IMR-90 (cell line): Measurements from ENCODE around the gene BTAF1. TPM values are rescaled to one million over a fixed set of nuclear protein-coding genes. Genes with fewer than 3 reads are reported as not detected.

Experiments used
- ATAC-seq: fragments of 200-7000 bp; cut with Tn5 transposase; 2 replicates; pipeline ENCODE4 v1.9.1; 2020; ENCODE audit warnings: low read depth, mild to moderate bottlenecking, moderate library complexity
- BruUV-seq: library from RNA; stranded (reverse); fragments of 400-500 nt; replicated peaks from 2 replicates; lab custom pipeline; 2021; lab: Mats Ljungman, UMichigan
- CTCF ChIA-PET: fragments of 300-600 bp; formaldehyde crosslinking; extraction: SDS; loops from one replicate; lab custom pipeline; 2021; ENCODE audit warnings: antibody characterized with exemption; lab: Yijun Ruan, JAX
- POLR2A ChIA-PET: fragments of 300-600 bp; sonication (Branson Sonifier 250); formaldehyde crosslinking; loops from one replicate; lab custom pipeline; 2022; ENCODE audit warnings: antibody characterized with exemption; ENCODE audit not compliant: unreplicated experiment; lab: Charles Lee
- DNase-seq: peaks from one replicate; pipeline ENCODE4 v3.0.0; 2013
- H2AFZ ChIP-seq: replicated peaks from 2 replicates; pipeline ENCODE3; 2013; ENCODE audit warnings: low read length, mild to moderate bottlenecking; ENCODE audit not compliant: poor library complexity
- H2AK5ac ChIP-seq: 2 replicates; pipeline ENCODE4 v1.6.1; 2013; ENCODE audit warnings: low read depth, low read length, inconsistent platforms
- H2AK9ac ChIP-seq: replicated peaks from 2 replicates; pipeline ENCODE3; 2013; ENCODE audit warnings: mild to moderate bottlenecking, low read depth, low read length, moderate library complexity; ENCODE audit not compliant: poor library complexity
- H2BK120ac ChIP-seq: 2 replicates; pipeline ENCODE4 v1.6.1; 2013; ENCODE audit warnings: low read depth, low read length, inconsistent platforms
- H2BK15ac ChIP-seq: 3 replicates; pipeline ENCODE4 v1.6.1; 2013; ENCODE audit warnings: low read depth, low read length, inconsistent platforms
- H2BK20ac ChIP-seq: 2 replicates; pipeline ENCODE4 v1.6.1; 2013; ENCODE audit warnings: low read depth, mild to moderate bottlenecking, inconsistent platforms, low read length, moderate library complexity
- H2BK5ac ChIP-seq: 2 replicates; pipeline ENCODE4 v1.6.1; 2013; ENCODE audit warnings: mild to moderate bottlenecking, low read depth, low read length, inconsistent platforms; ENCODE audit not compliant: poor library complexity, severe bottlenecking
- H3K14ac ChIP-seq: replicated peaks from 2 replicates; pipeline ENCODE4 v1.6.1; 2013; ENCODE audit warnings: low read depth, low read length, inconsistent platforms
- H3K18ac ChIP-seq: 2 replicates; pipeline ENCODE4 v1.6.1; 2013; ENCODE audit warnings: low read depth, low read length, control low read depth
- H3K23ac ChIP-seq: 2 replicates; pipeline ENCODE4 v1.6.1; 2013; ENCODE audit warnings: low read depth, low read length, inconsistent platforms
- H3K27ac ChIP-seq: 2 replicates; pipeline ENCODE4 v1.5.1; 2013; ENCODE audit warnings: mild to moderate bottlenecking, control low read depth, low read length; ENCODE audit not compliant: insufficient read depth
- H3K27me3 ChIP-seq: 2 replicates; pipeline ENCODE4 v1.6.1; 2013; ENCODE audit warnings: low read length; ENCODE audit not compliant: control insufficient read depth, insufficient read depth
- H3K36me3 ChIP-seq: 2 replicates; pipeline ENCODE4 v1.6.1; 2013; ENCODE audit warnings: low read length, mixed read lengths; ENCODE audit not compliant: control insufficient read depth, insufficient read depth
- H3K4ac ChIP-seq: 2 replicates; pipeline ENCODE4 v1.6.1; 2013; ENCODE audit warnings: low read depth, low read length, inconsistent platforms
- H3K4me1 ChIP-seq: 2 replicates; pipeline ENCODE4 v1.6.1; 2013; ENCODE audit warnings: low read length, mixed read lengths; ENCODE audit not compliant: control insufficient read depth, insufficient read depth
- H3K4me2 ChIP-seq: 2 replicates; pipeline ENCODE4 v1.6.1; 2013; ENCODE audit warnings: low read depth, mild to moderate bottlenecking, control low read depth, low read length, moderate library complexity
- H3K4me3 ChIP-seq: 2 replicates; pipeline ENCODE4 v1.5.1; 2013; ENCODE audit warnings: low read depth, mild to moderate bottlenecking, control low read depth, low read length, moderate library complexity; ENCODE audit not compliant: insufficient read depth
- H3K56ac ChIP-seq: 2 replicates; pipeline ENCODE4 v1.6.1; 2013; ENCODE audit warnings: low read length, inconsistent platforms; ENCODE audit not compliant: insufficient read depth; ENCODE audit errors: extremely low read depth
- H3K79me1 ChIP-seq, 2 experiments: 2 replicates each; pipeline ENCODE4 v1.6.1; 2013; ENCODE audit warnings: low read length in 2 of 2, inconsistent platforms in 1 of 2, low read depth in 1 of 2
- H3K9ac ChIP-seq: 2 replicates; pipeline ENCODE4 v1.6.1; 2013; ENCODE audit warnings: low read depth, low read length, control low read depth
- H3K9me1 ChIP-seq: 2 replicates; pipeline ENCODE4 v1.6.1; 2013; ENCODE audit warnings: low read length, inconsistent platforms; ENCODE audit not compliant: insufficient read depth
- H3K9me3 ChIP-seq: 2 replicates; pipeline ENCODE4 v1.6.1; 2013; ENCODE audit warnings: low read length; ENCODE audit not compliant: control insufficient read depth, insufficient read depth
- H4K20me1 ChIP-seq: 2 replicates; pipeline ENCODE4 v1.6.1; 2013; ENCODE audit warnings: low read length, inconsistent platforms; ENCODE audit not compliant: insufficient read depth
- H4K5ac ChIP-seq: 2 replicates; pipeline ENCODE4 v1.6.1; 2013; ENCODE audit warnings: mild to moderate bottlenecking, low read depth, low read length, control low read depth
- H4K8ac ChIP-seq, 2 experiments: 2 replicates each; pipeline ENCODE4 v1.6.1; 2013; ENCODE audit warnings: low read depth in 2 of 2, low read length in 2 of 2, control low read depth in 1 of 2, inconsistent platforms in 1 of 2
- H4K91ac ChIP-seq: 2 replicates; pipeline ENCODE4 v1.6.1; 2013; ENCODE audit warnings: low read depth, low read length, inconsistent platforms; ENCODE audit not compliant: insufficient read depth
- BHLHE40 ChIP-seq: fragments of 150-350 bp; IDR thresholded peaks from 2 replicates; pipeline ENCODE4 v1.6.1; 2016; ENCODE audit warnings: mild to moderate bottlenecking, low read depth, low read length
- CEBPB ChIP-seq: IDR thresholded peaks from 2 replicates; pipeline ENCODE4 v1.6.1; 2012; ENCODE audit warnings: low read depth, low read length, improper control_type of control experiment
- FOS ChIP-seq: fragments of 150-350 bp; IDR thresholded peaks from 2 replicates; pipeline ENCODE4 v1.6.1; 2016; ENCODE audit warnings: low read depth, low read length
- MAZ ChIP-seq: IDR thresholded peaks from 2 replicates; pipeline ENCODE4 v1.6.1; 2012; ENCODE audit warnings: low read depth, mild to moderate bottlenecking, low read length, improper control_type of control experiment, moderate library complexity, borderline replicate concordance
- MXI1 ChIP-seq: IDR thresholded peaks from 2 replicates; pipeline ENCODE4 v1.6.1; 2012; ENCODE audit warnings: low read depth, mild to moderate bottlenecking, low read length, moderate library complexity, borderline replicate concordance
- NFE2L2 ChIP-seq: fragments of 150-350 bp; IDR thresholded peaks from 2 replicates; pipeline ENCODE4 v1.6.1; 2016; ENCODE audit warnings: low read depth, mild to moderate bottlenecking, low read length
- POLR2A ChIP-seq: IDR thresholded peaks from 2 replicates; pipeline ENCODE4 v1.6.1; 2012; ENCODE audit warnings: mild to moderate bottlenecking, low read depth, low read length
- RAD21 ChIP-seq: IDR thresholded peaks from 2 replicates; pipeline ENCODE4 v1.6.1; 2012; ENCODE audit warnings: low read length, improper control_type of control experiment
- RCOR1 ChIP-seq: IDR thresholded peaks from 2 replicates; pipeline ENCODE4 v1.6.1; 2012; ENCODE audit warnings: mild to moderate bottlenecking, low read length, improper control_type of control experiment; ENCODE audit not compliant: insufficient replicate concordance
- RFX5 ChIP-seq: IDR thresholded peaks from 2 replicates; pipeline ENCODE4 v1.8.0; 2012; ENCODE audit warnings: low read depth, mild to moderate bottlenecking, low read length, moderate library complexity
- SMC3 ChIP-seq: fragments of 150-350 bp; IDR thresholded peaks from 2 replicates; pipeline ENCODE4 v1.6.1; 2016; ENCODE audit warnings: low read depth, mild to moderate bottlenecking, antibody characterized with exemption, low read length, moderate library complexity
- USF2 ChIP-seq: fragments of 150-350 bp; IDR thresholded peaks from 2 replicates; pipeline ENCODE4 v1.6.1; 2017; ENCODE audit warnings: mild to moderate bottlenecking, antibody characterized with exemption, low read length, low read depth
- WGBS, 2 experiments: methylation state at CpG; one replicate each; pipeline versions ENCODE4 v1.1.5 to v1.1.7; 2013; ENCODE audit warnings: missing lambda C conversion rate in 2 of 2; ENCODE audit not compliant: insufficient read length in 1 of 2; ENCODE audit errors: extremely low coverage in 2 of 2; 5-methylcytosine and 5-hydroxymethylcytosine counted together
- dilution Hi-C: fragments of 300-500 bp; cut with HindIII; formaldehyde crosslinking; loops from one replicate; pipeline ENCODE4 v1.14.3; 2018; ENCODE audit warnings: low sequenced_read_pairs; ENCODE audit not compliant: unreplicated experiment
- in situ Hi-C: fragments of 300-500 bp; cut with MboI; formaldehyde crosslinking; loops from 3 replicates; pipeline ENCODE4 v1.14.3; 2019; ENCODE audit warnings: low sequenced_read_pairs, inconsistent platforms, mixed read lengths
- intact Hi-C: fragments of 100-400 bp; cut with micrococcal nuclease; formaldehyde crosslinking; loops from 2 replicates; pipeline ENCODE4 v1.10.0; 2022
- polyA plus RNA-seq, 3 experiments: library from polyadenylated mRNA; depleted of rRNA; stranded (reverse); fragments of >200 nt; gene quantifications; 2 replicates each; pipeline ENCODE4 v1.2.3, GENCODE V29; 2012; ENCODE audit warnings: low replicate concordance in 1 of 3
- total RNA-seq: library from RNA; depleted of rRNA; stranded (reverse); fragments of >200 nt; gene quantifications from 2 replicates; pipeline ENCODE4 v1.2.3, GENCODE V29; 2012
- TF ChIP-seq, protein P1 (sequence below): conservative IDR thresholded peaks from 2 replicates; pipeline ENCODE4 v1.5.1; 2012; ENCODE audit warnings: mild to moderate bottlenecking, low read depth, low read length, improper control_type of control experiment
- TF ChIP-seq, protein P2 (sequence below): fragments of 150-350 bp; IDR thresholded peaks from 2 replicates; pipeline ENCODE4 v1.6.1; 2016; ENCODE audit warnings: low read depth, mild to moderate bottlenecking, low read length, moderate library complexity, borderline replicate concordance

BTAF1 gene
- total and polyA plus RNA-seq, 2 of the 4 experiments (the other 2 are of a cell fraction): 15.0 to 42.3 TPM

- Histone ChIP-seq H2AK5ac (no peak overlapping the region), H4K8ac (no peak overlapping the region), H4K5ac (no peak overlapping the region), H3K36me3 (no peaks in the 10 kb centered on the region), H3K27me3 (no peaks in the 10 kb centered on the region), H3K4me1 (peaks cover 2% of the 10 kb centered on the region; the same call in 1 of the 2 replicates), H3K4ac (no peak overlapping the region), H3K4me3 (no peak overlapping the region), H2AK9ac (no peak overlapping the region), H2BK20ac (no peak overlapping the region), H3K9me1 (peaks cover 6% of the 10 kb centered on the region), H3K18ac (no peak overlapping the region), H3K4me2 (no peak overlapping the region), H3K9ac (no peak overlapping the region), H3K56ac (no peak overlapping the region), H3K9me3 (no peaks in the 10 kb centered on the region), H2BK15ac (no peak overlapping the region), H4K91ac (no peak overlapping the region), H2BK5ac (no peak overlapping the region), H2AFZ (no peak overlapping the region), H4K20me1 (no peaks in the 10 kb centered on the region), H2BK120ac (no peak overlapping the region), H3K27ac (no peak overlapping the region), H3K14ac (no peak overlapping the region), H3K23ac (no peak overlapping the region), H3K79me1 (no peaks in the 10 kb centered on the region)
- dilution Hi-C loops: no loop called here
- ATAC-seq: no peak
- CTCF ChIA-PET: interaction anchor here (0.7 kb wide), 1 partner anchor 11 kb away, joined by 3 read pairs; no protein-coding TSS in a partner anchor
- 83% methylated on average over 1 of the region's 3 CpGs; no CpG with 5 or more reads in 1 of the 2 experiments for WGBS, 2 experiments
- intact Hi-C loops: no loop called here
- POLR2A ChIA-PET: no interaction called here
- TF ChIP-seq BHLHE40: no peak
- TF ChIP-seq, protein P1, sequence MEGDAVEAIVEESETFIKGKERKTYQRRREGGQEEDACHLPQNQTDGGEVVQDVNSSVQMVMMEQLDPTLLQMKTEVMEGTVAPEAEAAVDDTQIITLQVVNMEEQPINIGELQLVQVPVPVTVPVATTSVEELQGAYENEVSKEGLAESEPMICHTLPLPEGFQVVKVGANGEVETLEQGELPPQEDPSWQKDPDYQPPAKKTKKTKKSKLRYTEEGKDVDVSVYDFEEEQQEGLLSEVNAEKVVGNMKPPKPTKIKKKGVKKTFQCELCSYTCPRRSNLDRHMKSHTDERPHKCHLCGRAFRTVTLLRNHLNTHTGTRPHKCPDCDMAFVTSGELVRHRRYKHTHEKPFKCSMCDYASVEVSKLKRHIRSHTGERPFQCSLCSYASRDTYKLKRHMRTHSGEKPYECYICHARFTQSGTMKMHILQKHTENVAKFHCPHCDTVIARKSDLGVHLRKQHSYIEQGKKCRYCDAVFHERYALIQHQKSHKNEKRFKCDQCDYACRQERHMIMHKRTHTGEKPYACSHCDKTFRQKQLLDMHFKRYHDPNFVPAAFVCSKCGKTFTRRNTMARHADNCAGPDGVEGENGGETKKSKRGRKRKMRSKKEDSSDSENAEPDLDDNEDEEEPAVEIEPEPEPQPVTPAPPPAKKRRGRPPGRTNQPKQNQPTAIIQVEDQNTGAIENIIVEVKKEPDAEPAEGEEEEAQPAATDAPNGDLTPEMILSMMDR: no peak
- TF ChIP-seq FOS: no peak
- TF ChIP-seq RAD21: no peak
- no peak for TF ChIP-seq POLR2A
- TF ChIP-seq CEBPB: no peak
- TF ChIP-seq MAZ: no peak
- TF ChIP-seq RFX5: no peak
- TF ChIP-seq MXI1: no peak
- TF ChIP-seq NFE2L2: no peak
- TF ChIP-seq, protein P2, sequence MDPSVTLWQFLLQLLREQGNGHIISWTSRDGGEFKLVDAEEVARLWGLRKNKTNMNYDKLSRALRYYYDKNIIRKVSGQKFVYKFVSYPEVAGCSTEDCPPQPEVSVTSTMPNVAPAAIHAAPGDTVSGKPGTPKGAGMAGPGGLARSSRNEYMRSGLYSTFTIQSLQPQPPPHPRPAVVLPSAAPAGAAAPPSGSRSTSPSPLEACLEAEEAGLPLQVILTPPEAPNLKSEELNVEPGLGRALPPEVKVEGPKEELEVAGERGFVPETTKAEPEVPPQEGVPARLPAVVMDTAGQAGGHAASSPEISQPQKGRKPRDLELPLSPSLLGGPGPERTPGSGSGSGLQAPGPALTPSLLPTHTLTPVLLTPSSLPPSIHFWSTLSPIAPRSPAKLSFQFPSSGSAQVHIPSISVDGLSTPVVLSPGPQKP: no peak
- TF ChIP-seq SMC3: no peak
- no peak for TF ChIP-seq USF2
- no peak for TF ChIP-seq RCOR1
- BruUV-seq: no TSS peak
- no peak for DNase-seq
- in situ Hi-C loops: no loop called here
These were observed 27.3 kb upstream of the BTAF1 start for GRCh38 chr10:91896212-91896756.
